Glomerular endothelial cell (primary cell): ENCODE data around the gene SET. TPM values are rescaled to one million over a fixed set of nuclear protein-coding genes. Genes with fewer than 3 reads are reported as not detected.

Experiments used
- DNase-seq: peaks from one replicate; pipeline ENCODE4 v3.0.0-alpha.2; 2011; ENCODE audit warnings: low read depth, low spot score; ENCODE audit errors: extremely low read depth
- total RNA-seq: library from RNA; depleted of rRNA; stranded (reverse); fragments of >200 nt; gene quantifications from 2 replicates; pipeline ENCODE4 v1.2.3, GENCODE V29; 2015

SET gene
- total RNA-seq, 1 donor from 2014 or later: 258 TPM

- no peak for DNase-seq
Measured at GRCh38 chr9:128727640-128728248, 38.7 kb downstream of the SET start.

DNA sequence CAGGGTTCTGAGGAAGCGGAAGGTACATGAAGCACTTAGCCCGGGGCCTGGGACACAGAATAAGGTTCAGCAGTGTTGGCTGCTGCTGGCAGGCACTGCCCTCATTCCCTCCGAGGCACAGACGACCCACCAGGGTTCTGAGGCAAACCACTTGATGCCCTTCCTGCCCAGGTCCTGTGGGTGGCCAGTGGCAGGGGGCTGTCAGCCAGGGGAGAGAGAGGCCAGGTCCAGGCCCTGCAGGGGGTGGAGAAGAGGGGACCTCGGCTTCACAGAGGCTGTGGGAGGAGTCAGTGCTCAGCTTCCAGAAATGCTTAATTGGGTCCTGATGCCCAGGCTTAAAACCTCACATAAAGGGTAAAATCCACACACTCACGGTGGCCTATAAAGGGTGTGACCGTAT, 39.3 kb downstream of the SET start:
- DNase-seq: no peak

DNA sequence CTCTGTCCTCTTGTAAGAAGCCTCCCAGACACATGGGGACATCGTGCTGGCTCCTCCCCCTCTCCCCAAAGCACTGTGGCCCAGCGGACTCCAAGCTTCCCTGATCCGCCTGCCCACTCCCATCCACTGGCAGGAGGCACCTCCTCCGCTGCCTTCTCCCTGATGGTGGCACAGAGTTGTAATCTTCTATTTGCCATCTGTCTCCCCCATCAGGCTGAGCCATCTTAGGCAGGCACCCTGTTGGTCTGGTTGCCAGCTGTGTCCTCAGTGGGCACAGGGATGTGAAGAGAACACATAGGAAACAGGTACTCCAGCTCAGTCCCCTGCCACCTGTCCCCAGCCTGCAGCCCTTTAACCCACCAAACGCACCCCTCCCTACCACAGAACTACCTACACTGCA, 40.3 kb downstream of the SET start:
- DNase-seq: no peak

DNA sequence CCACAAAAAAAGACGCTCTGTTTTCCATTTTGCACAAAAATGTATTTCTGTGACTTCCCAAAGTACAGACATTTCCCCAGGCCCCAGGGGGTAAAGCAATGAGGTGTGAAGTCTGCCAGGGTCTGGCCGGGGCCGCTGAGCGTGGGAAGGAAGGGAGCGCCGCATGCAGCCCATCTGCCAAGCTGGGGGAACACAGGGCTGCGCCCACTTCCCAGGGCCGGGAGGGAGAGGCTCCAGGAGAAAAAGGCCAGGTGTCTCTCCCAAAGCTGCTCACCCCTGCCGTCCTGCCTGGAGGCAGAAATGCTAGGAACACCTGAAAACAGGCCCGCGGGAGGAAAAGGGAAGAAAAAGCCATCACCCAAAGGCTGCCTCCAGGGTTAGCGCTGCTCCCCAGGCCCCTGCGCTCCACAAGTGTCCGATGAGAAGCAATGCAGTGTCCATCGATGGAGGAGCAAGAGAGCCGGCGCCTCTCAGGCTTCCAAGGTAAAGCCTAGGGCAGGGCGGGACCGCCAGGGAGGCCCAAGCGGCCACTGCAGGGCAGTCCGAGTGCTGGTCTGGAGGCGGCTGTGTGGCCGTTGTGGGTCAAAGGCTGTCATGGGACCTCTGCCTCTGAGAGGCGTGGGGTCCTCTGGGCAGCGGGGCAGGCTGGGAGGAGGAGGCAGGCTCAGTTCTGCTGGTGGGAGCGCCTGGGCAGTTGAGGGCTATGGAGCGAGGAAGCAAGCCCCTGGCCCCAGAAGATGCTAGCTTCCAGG, 40.9 kb downstream of the SET start:
- no peak for DNase-seq

GRCh38 chr9:128731093-128731492, 42.1 kb downstream of the SET start:
- no peak for DNase-seq

DNA sequence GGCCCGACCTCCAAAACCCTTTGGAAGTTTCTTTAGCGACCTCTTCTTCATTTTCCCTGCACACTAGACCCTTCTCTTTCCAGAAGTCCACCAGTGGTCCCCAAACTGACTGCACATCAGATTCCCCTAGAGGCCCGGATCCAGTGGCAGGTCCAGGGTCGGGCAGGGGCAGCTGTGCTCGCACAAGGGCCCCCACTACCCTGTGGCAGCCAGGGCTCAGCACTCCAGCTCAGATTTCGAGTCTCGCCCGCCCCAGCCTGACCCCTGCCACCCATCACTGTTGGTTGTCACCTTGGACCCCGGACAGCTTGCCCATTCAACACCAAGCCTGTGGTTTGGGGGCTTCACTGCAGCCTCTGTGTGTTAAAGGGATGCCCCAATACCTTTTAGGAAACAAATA, 42.7 kb downstream of the SET start:
- no peak for DNase-seq

DNA sequence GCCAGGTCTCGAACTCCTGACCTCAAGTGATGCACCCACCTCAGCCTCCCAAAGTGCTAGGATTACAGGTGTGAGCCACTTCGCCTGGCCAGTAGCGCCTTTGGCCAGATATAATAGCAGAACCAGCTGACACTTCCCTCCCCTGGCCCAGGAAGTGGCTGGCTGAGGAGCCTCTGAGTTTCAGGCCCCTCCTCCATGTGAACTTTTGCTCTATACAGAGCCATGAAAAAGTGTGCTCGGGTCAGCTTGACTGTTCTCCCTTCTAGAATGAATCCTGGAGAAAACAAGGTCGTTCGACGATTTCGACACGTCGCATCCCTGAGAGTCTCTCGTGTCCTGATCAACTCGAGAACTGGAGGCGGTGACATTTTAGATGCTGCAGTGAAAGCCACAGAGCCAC, 43.6 kb downstream of the SET start:
- DNase-seq: no peak

GRCh38 chr9:128733256-128733655, 44.2 kb downstream of the SET start:
- peak; percentile 73 for DNase-seq

- DNase-seq: no peak
Measured at GRCh38 chr9:128735373-128735772, 46.4 kb downstream of the SET start.

- DNase-seq: no peak
Measured at GRCh38 chr9:128742401-128742800, 53.4 kb downstream of the SET start.

- DNase-seq: no peak
Measured at GRCh38 chr9:128743421-128743820, 54.4 kb downstream of the SET start.

Other genes starting within 250 kb of the SET start
- 19.8 and 36.9 TPM in 2 replicates for gene ODF2, start 233.2 kb upstream of the SET start, total RNA-seq
- 14.4 and 21.6 TPM in 2 replicates for gene GLE1, start 184.5 kb upstream of the SET start, total RNA-seq
- 383 and 476 TPM in 2 replicates for gene SPTAN1, start 136.6 kb upstream of the SET start, total RNA-seq
- 55.0 and 71.9 TPM in 2 replicates for gene DYNC2I2, start 32.4 kb upstream of the SET start, total RNA-seq
- 14.8 and 16.9 TPM in 2 replicates for gene PKN3, start 13.3 kb downstream of the SET start, total RNA-seq
- gene ZDHHC12, start 34.9 kb downstream of the SET start, total RNA-seq: 52.1 and 75.4 TPM in 2 replicates
- gene ZER1, start 82.7 kb downstream of the SET start, total RNA-seq: 36.4 and 37.6 TPM in 2 replicates
- gene TBC1D13, start 98.0 kb downstream of the SET start, total RNA-seq: 22.4 and 31.6 TPM in 2 replicates
- 26.3 and 38.0 TPM in 2 replicates for gene ENDOG, start 129.3 kb downstream of the SET start, total RNA-seq
- gene SPOUT1, start 140.6 kb downstream of the SET start, total RNA-seq: 23.8 and 28.4 TPM in 2 replicates
- gene KYAT1, start 192.7 kb downstream of the SET start, total RNA-seq: 6.1 and 10.5 TPM in 2 replicates
- 114 and 116 TPM in 2 replicates for gene LRRC8A, start 192.9 kb downstream of the SET start, total RNA-seq
- gene PHYHD1, start 231.8 kb downstream of the SET start, total RNA-seq: 0.23 and 2.9 TPM in 2 replicates